Panc1 (cell line): Measurements from ENCODE around the gene SAMD11. TPM values are rescaled to one million over a fixed set of nuclear protein-coding genes. Genes with fewer than 3 reads are reported as not detected.

Source experiments
- ATAC-seq: fragments of 200-7000 bp; cut with Tn5 transposase; 2 replicates; pipeline ENCODE4 v1.9.1; 2020; ENCODE audit warnings: mild to moderate bottlenecking, moderate library complexity
- BruUV-seq: library from RNA; stranded (reverse); fragments of 400-500 nt; replicated peaks from 2 replicates; lab custom pipeline; 2021; lab: Mats Ljungman, UMichigan
- CTCF ChIA-PET: fragments of 300-600 bp; sonication (Branson Sonifier 250); formaldehyde crosslinking; loops from one replicate; lab custom pipeline; 2022; ENCODE audit warnings: antibody characterized with exemption; lab: Charles Lee
- POLR2A ChIA-PET: fragments of 300-600 bp; sonication (Branson Sonifier 250); formaldehyde crosslinking; loops from one replicate; lab custom pipeline; 2022; ENCODE audit warnings: antibody characterized with exemption; lab: Charles Lee
- DNase-seq: peaks from one replicate; pipeline ENCODE4 v3.0.0-alpha.2; 2010; ENCODE audit warnings: low read depth, low spot score
- H3K27ac ChIP-seq: 2 replicates; pipeline ENCODE4 v1.5.1; 2011; ENCODE audit warnings: mild to moderate bottlenecking, low read length, inconsistent platforms
- H3K27me3 ChIP-seq: fragments of 200-500 bp; sonication (Bioruptor generic); 2 replicates; pipeline ENCODE4 v1.6.0; 2014; ENCODE audit warnings: low read length, inconsistent platforms; ENCODE audit not compliant: control insufficient read depth, insufficient read depth
- H3K36me3 ChIP-seq: fragments of 200-500 bp; sonication (Bioruptor generic); 2 replicates; pipeline ENCODE4 v1.5.1; 2014; ENCODE audit warnings: inconsistent platforms, mild to moderate bottlenecking, low read length, moderate library complexity; ENCODE audit not compliant: control insufficient read depth, insufficient read depth
- H3K4me1 ChIP-seq: 2 replicates; pipeline ENCODE4 v1.5.1; 2011; ENCODE audit warnings: inconsistent platforms, mild to moderate bottlenecking, low read length, moderate library complexity; ENCODE audit not compliant: control insufficient read depth, insufficient read depth
- H3K4me3 ChIP-seq, 2 experiments: 2 replicates each; pipeline ENCODE4 v1.5.1; 2011 to 2012; ENCODE audit warnings: low read depth in 2 of 2, low read length in 2 of 2, mild to moderate bottlenecking in 2 of 2, inconsistent platforms in 1 of 2, moderate library complexity in 1 of 2
- H3K9me3 ChIP-seq: fragments of 200-500 bp; sonication (Bioruptor generic); 2 replicates; pipeline ENCODE4 v1.5.1; 2014; ENCODE audit warnings: low read depth, mild to moderate bottlenecking, inconsistent platforms, low read length, moderate library complexity; ENCODE audit not compliant: control insufficient read depth, insufficient read depth
- POLR2AphosphoS5 ChIP-seq: IDR thresholded peaks from 2 replicates; pipeline ENCODE4 v1.6.1; 2012; ENCODE audit warnings: mild to moderate bottlenecking, low read depth, low read length, moderate library complexity
- SIN3A ChIP-seq: IDR thresholded peaks from 2 replicates; pipeline ENCODE4 v1.6.1; 2012; ENCODE audit warnings: low read depth, mild to moderate bottlenecking, low read length, moderate library complexity, borderline replicate concordance; ENCODE audit not compliant: insufficient read depth
- TCF7L2 ChIP-seq: IDR thresholded peaks from 2 replicates; pipeline ENCODE4 v1.6.1; 2011; ENCODE audit warnings: mild to moderate bottlenecking, low read depth, low read length, inconsistent platforms
- in situ Hi-C: cut with HindIII; loops from 2 replicates; pipeline ENCODE4 v1.10.0; 2016; ENCODE audit warnings: low sequenced_read_pairs, low pct_unique_long_range_greater_than_20kb
- intact Hi-C: fragments of 100-400 bp; cut with micrococcal nuclease; formaldehyde crosslinking; loops from one replicate; pipeline ENCODE4 v1.10.0; 2022; ENCODE audit not compliant: unreplicated experiment
- total RNA-seq: library from RNA; stranded (reverse); gene quantifications from one replicate; pipeline ENCODE4 v1.2.1, GENCODE V29; 2021; ENCODE audit not compliant: unreplicated experiment
- TF ChIP-seq, protein P1 (sequence below): fragments of 450-650 bp; IDR thresholded peaks from 2 replicates; pipeline ENCODE4 v1.5.1; 2017; ENCODE audit warnings: mild to moderate bottlenecking
- TF ChIP-seq, protein P2 (sequence below), 2 experiments: IDR thresholded peaks; 2 replicates each; pipeline ENCODE4 v1.6.1; 2011 to 2012; ENCODE audit warnings: low read depth in 2 of 2, control low read depth in 1 of 2, low read length in 1 of 2, mild to moderate bottlenecking in 1 of 2, moderate library complexity in 1 of 2; ENCODE audit not compliant: insufficient read depth in 1 of 2

The SAMD11 gene
- total RNA-seq, 1 experiment from 2014 or later = 51.8 TPM

DNA sequence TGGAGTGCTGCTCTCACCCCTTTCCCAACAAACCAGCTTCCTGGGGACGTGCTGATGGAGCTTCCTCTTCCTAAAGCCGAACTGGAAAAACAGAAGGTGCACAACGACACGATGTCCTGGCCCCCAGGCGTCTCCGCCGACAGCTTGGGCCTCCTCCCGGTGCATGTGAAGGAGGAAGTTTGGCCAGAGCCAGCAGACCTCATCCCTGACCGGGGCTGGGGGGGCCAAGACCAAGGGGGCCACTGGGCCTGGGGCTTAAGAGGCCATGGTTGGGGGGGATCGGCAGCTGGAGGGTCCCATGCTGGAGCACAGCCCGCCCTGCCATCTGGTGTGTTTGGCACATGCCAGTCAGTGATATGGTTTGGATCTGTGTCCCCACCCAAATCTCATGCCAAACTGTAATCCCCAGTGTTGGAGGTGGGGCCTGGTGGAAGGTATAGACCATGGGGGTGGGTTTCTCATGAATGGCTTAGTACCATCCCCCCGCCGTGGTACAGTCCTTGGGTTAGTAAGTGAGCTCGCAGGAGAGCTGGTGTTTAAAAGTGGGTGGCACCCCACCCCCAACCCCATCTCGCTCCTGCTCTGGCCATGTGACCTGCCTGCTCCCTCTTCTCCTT is 69.8 kb downstream of the SAMD11 start:
- in situ Hi-C loops (no loop called here), intact Hi-C loops (no loop called here)
- no TSS peak for BruUV-seq
- DNase-seq (no peak), ATAC-seq (no peak)
- TF ChIP-seq TCF7L2 = no peak
- no peak for TF ChIP-seq SIN3A
- TF ChIP-seq, protein P1, sequence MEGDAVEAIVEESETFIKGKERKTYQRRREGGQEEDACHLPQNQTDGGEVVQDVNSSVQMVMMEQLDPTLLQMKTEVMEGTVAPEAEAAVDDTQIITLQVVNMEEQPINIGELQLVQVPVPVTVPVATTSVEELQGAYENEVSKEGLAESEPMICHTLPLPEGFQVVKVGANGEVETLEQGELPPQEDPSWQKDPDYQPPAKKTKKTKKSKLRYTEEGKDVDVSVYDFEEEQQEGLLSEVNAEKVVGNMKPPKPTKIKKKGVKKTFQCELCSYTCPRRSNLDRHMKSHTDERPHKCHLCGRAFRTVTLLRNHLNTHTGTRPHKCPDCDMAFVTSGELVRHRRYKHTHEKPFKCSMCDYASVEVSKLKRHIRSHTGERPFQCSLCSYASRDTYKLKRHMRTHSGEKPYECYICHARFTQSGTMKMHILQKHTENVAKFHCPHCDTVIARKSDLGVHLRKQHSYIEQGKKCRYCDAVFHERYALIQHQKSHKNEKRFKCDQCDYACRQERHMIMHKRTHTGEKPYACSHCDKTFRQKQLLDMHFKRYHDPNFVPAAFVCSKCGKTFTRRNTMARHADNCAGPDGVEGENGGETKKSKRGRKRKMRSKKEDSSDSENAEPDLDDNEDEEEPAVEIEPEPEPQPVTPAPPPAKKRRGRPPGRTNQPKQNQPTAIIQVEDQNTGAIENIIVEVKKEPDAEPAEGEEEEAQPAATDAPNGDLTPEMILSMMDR = no peak
- no peak for TF ChIP-seq POLR2AphosphoS5
- TF ChIP-seq, protein P2, sequence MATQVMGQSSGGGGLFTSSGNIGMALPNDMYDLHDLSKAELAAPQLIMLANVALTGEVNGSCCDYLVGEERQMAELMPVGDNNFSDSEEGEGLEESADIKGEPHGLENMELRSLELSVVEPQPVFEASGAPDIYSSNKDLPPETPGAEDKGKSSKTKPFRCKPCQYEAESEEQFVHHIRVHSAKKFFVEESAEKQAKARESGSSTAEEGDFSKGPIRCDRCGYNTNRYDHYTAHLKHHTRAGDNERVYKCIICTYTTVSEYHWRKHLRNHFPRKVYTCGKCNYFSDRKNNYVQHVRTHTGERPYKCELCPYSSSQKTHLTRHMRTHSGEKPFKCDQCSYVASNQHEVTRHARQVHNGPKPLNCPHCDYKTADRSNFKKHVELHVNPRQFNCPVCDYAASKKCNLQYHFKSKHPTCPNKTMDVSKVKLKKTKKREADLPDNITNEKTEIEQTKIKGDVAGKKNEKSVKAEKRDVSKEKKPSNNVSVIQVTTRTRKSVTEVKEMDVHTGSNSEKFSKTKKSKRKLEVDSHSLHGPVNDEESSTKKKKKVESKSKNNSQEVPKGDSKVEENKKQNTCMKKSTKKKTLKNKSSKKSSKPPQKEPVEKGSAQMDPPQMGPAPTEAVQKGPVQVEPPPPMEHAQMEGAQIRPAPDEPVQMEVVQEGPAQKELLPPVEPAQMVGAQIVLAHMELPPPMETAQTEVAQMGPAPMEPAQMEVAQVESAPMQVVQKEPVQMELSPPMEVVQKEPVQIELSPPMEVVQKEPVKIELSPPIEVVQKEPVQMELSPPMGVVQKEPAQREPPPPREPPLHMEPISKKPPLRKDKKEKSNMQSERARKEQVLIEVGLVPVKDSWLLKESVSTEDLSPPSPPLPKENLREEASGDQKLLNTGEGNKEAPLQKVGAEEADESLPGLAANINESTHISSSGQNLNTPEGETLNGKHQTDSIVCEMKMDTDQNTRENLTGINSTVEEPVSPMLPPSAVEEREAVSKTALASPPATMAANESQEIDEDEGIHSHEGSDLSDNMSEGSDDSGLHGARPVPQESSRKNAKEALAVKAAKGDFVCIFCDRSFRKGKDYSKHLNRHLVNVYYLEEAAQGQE (IDR thresholded peaks at IDR 0.05; ENCODE audit: insufficient read depth in 1 of 2, low read depth in 2 of 2, low read length in 1 of 2) = no peak
- H3K9me3 ChIP-seq = no peaks in the 10 kb centered on the region
- ChIA-PET POLR2A (interaction anchor here (0.6 to 0.8 kb wide), 2 partner anchors 13 to 65 kb away, joined by 3 to 10 read pairs; no protein-coding TSS in a partner anchor), CTCF (no interaction called here)
- no peak overlapping the region for H3K4me3 ChIP-seq
- peaks cover 16% of the 10 kb centered on the region for H3K4me1 ChIP-seq
- no peaks in the 10 kb centered on the region for H3K27me3 ChIP-seq
- no peaks in the 10 kb centered on the region for H3K36me3 ChIP-seq
- H3K27ac ChIP-seq = no peak overlapping the region

Other genes with a start within 250 kb of the SAMD11 start
- gene OR4F16, start 237.3 kb upstream of the SAMD11 start, total RNA-seq = not detected
- 193 TPM for gene NOC2L, start 35.3 kb downstream of the SAMD11 start, total RNA-seq
- 58.8 TPM for gene KLHL17, start 36.7 kb downstream of the SAMD11 start, total RNA-seq
- gene PLEKHN1, start 42.6 kb downstream of the SAMD11 start, total RNA-seq = 9.8 TPM
- gene PERM1, start 58.2 kb downstream of the SAMD11 start, total RNA-seq = 1.5 TPM
- gene HES4, start 76.2 kb downstream of the SAMD11 start, total RNA-seq = 74.2 TPM
- 102 TPM for gene ISG15, start 89.6 kb downstream of the SAMD11 start, total RNA-seq
- 153 TPM for gene AGRN, start 96.2 kb downstream of the SAMD11 start, total RNA-seq
- 0.08 TPM for gene RNF223, start 150.4 kb downstream of the SAMD11 start, total RNA-seq
- gene C1orf159, start 192.2 kb downstream of the SAMD11 start, total RNA-seq = 28.8 TPM
- not detected for gene TTLL10, start 250.0 kb downstream of the SAMD11 start, total RNA-seq